HepG2 (cell line): Measurements from ENCODE around the gene HDLBP. TPM values are rescaled to one million over a fixed set of nuclear protein-coding genes. Genes with fewer than 3 reads are reported as not detected.

ENCODE experiments used
- ATAC-seq: fragments of 200-7000 bp; cut with Tn5 transposase; 3 replicates; pipeline ENCODE4 v1.9.1; 2020; ENCODE audit warnings: mild to moderate bottlenecking, moderate library complexity
- BruUV-seq: library from RNA; stranded (reverse); fragments of 400-500 nt; replicated peaks from 2 replicates; lab custom pipeline; 2021; lab: Mats Ljungman, UMichigan
- CTCF ChIA-PET: fragments of 300-600 bp; formaldehyde crosslinking; extraction: SDS; loops from one replicate; lab custom pipeline; 2021; ENCODE audit warnings: low total read pairs, inconsistent platforms, low intra/inter-chr PET ratio; lab: Yijun Ruan, JAX
- POLR2A ChIA-PET: fragments of 350-600 bp; sonication (Branson Sonifier 250); formaldehyde crosslinking; loops from one replicate; lab custom pipeline; 2020; ENCODE audit warnings: antibody characterized with exemption, inconsistent platforms; lab: Yijun Ruan, JAX
- DNase-seq: peaks from one replicate; pipeline ENCODE4 v3.0.0-alpha.2; 2015; ENCODE audit warnings: low spot score
- FAIRE-seq: peaks from 3 replicates; lab custom pipeline; 2011; peaks lifted over from hg19 to GRCh38; lab: Jason Lieb, UNC
- H2AFZ ChIP-seq: one replicate; pipeline ENCODE4 v1.6.1; 2011; ENCODE audit warnings: low read length, inconsistent platforms
- H3K27ac ChIP-seq: fragments of 300-600 bp; 3 replicates; pipeline ENCODE4 v1.8.0; 2011; ENCODE audit warnings: mixed run types, mild to moderate bottlenecking, mixed read lengths, low read length, inconsistent platforms; ENCODE audit not compliant: insufficient read depth; ENCODE audit errors: extremely low read length
- H3K27me3 ChIP-seq, 2 experiments: fragments of 200-600 bp in 1 of 2; 2 replicates in 1 of 2; 3 replicates in 1 of 2; pipeline versions ENCODE4 v1.6.0 to v1.8.0; 2011; ENCODE audit warnings: low read length in 2 of 2, mild to moderate bottlenecking in 2 of 2, moderate library complexity in 2 of 2, inconsistent platforms in 1 of 2; ENCODE audit not compliant: insufficient read depth in 2 of 2, control insufficient read depth in 1 of 2
- H3K36me3 ChIP-seq, 2 experiments: fragments of 200-600 bp in 1 of 2; replicated peaks in 1 of 2; 2 replicates in 1 of 2; 3 replicates in 1 of 2; pipeline versions ENCODE4 v1.5.1 to v1.8.0; 2011; ENCODE audit warnings: low read length in 2 of 2, inconsistent platforms in 1 of 2; ENCODE audit not compliant: insufficient read depth in 2 of 2, control insufficient read depth in 1 of 2
- H3K4me1 ChIP-seq: 2 replicates; pipeline ENCODE4 v1.5.1; 2012; ENCODE audit warnings: low read length, inconsistent platforms; ENCODE audit not compliant: insufficient read depth
- H3K4me2 ChIP-seq: 2 replicates; pipeline ENCODE4 v1.6.0; 2011; ENCODE audit warnings: low read depth, low read length, inconsistent platforms
- H3K4me3 ChIP-seq, 3 experiments: fragments of 200-600 bp in 1 of 3; sonication (generic), shearing (Covaris generic) in 1 of 3; replicated peaks in 1 of 3; 2 replicates each; pipeline ENCODE4 v1.5.1; 2011 to 2016; ENCODE audit warnings: low read length in 3 of 3, inconsistent platforms in 2 of 3, low read depth in 2 of 3, mild to moderate bottlenecking in 2 of 3, control low read depth in 1 of 3, mixed read lengths in 1 of 3; ENCODE audit not compliant: insufficient read depth in 1 of 3
- H3K79me2 ChIP-seq: one replicate; pipeline ENCODE4 v1.6.1; 2011; ENCODE audit warnings: low read length, inconsistent platforms; ENCODE audit not compliant: insufficient read depth
- H3K9ac ChIP-seq: 2 replicates; pipeline ENCODE4 v1.6.0; 2011; ENCODE audit warnings: mild to moderate bottlenecking, low read depth, low read length, inconsistent platforms; ENCODE audit not compliant: insufficient read depth
- H3K9me3 ChIP-seq: 2 replicates; pipeline ENCODE4 v1.5.1; 2012; ENCODE audit warnings: mild to moderate bottlenecking, low read length
- H4K20me1 ChIP-seq: 2 replicates; pipeline ENCODE4 v1.6.0; 2011; ENCODE audit warnings: inconsistent platforms, mild to moderate bottlenecking, low read length, moderate library complexity; ENCODE audit not compliant: insufficient read depth
- ARID4A ChIP-seq: sonication (generic); formaldehyde crosslinking; IDR thresholded peaks from 2 replicates; pipeline ENCODE4 v1.5.0; 2020; ENCODE audit warnings: mild to moderate bottlenecking, missing genetic modification reagents, borderline replicate concordance
- CCDC6 ChIP-seq: sonication (generic); formaldehyde crosslinking; IDR thresholded peaks from 2 replicates; pipeline ENCODE4 v1.8.1; 2022; ENCODE audit warnings: mild to moderate bottlenecking, missing genetic modification reagents, moderate library complexity
- CHD2 ChIP-seq: IDR thresholded peaks from 2 replicates; pipeline ENCODE4 v1.6.1; 2011; ENCODE audit warnings: low read depth, low read length, improper control_type of control experiment
- FOSL1 ChIP-seq: sonication (generic); formaldehyde crosslinking; IDR thresholded peaks from 2 replicates; pipeline ENCODE4 v1.9.0; 2021; ENCODE audit warnings: missing genetic modification reagents, borderline replicate concordance
- GATAD2A ChIP-seq: IDR thresholded peaks from 2 replicates; pipeline ENCODE4 v1.6.1; 2016
- POGZ ChIP-seq: sonication (generic); formaldehyde crosslinking; IDR thresholded peaks from 2 replicates; pipeline ENCODE4 v1.4.0; 2020; ENCODE audit warnings: mild to moderate bottlenecking, missing genetic modification reagents
- SRSF4 ChIP-seq: fragments of 200-400 bp; formaldehyde crosslinking; IDR thresholded peaks from one replicate; pipeline ENCODE4 v1.6.1; 2018; ENCODE audit warnings: mild to moderate bottlenecking, low read depth, low read length, moderate library complexity; ENCODE audit not compliant: poor library complexity, severe bottlenecking
- XBP1 ChIP-seq: sonication (generic); formaldehyde crosslinking; IDR thresholded peaks from 2 replicates; pipeline ENCODE4 v1.5.0; 2020; ENCODE audit warnings: missing genetic modification reagents
- WGBS: methylation state at CpG from one replicate; pipeline ENCODE4 v1.1.6; 2017; ENCODE audit warnings: low lambda C conversion rate; 5-methylcytosine and 5-hydroxymethylcytosine counted together
- in situ Hi-C: cut with HindIII; loops from 2 replicates; pipeline ENCODE4 v1.10.0; 2017; ENCODE audit warnings: low pct_unique_long_range_greater_than_20kb; ENCODE audit not compliant: extremely low pct_ligation_motif_present
- intact Hi-C: fragments of 100-400 bp; cut with micrococcal nuclease; formaldehyde crosslinking; loops from one replicate; pipeline ENCODE4 v1.10.0; 2022; ENCODE audit not compliant: unreplicated experiment
- polyA plus RNA-seq, 8 experiments: library from polyadenylated mRNA; depleted of rRNA in 3 of 8; stranded (reverse) in 7 of 8; unstranded in 1 of 8; fragments of >200 nt; fragmentation: Illumina TruSeq in 4 of 8; extraction: Trizol in 4 of 8; gene quantifications; 2 replicates each; pipeline versions ENCODE4 v1.2.1 to v1.2.3, GENCODE V29; 2011 to 2016; ENCODE audit warnings: low read depth in 4 of 8, missing spikeins in 1 of 8, mixed read lengths in 1 of 8; ENCODE audit not compliant: insufficient read depth in 1 of 8
- total RNA-seq, 5 experiments: library from RNA; depleted of rRNA; stranded (reverse); fragments of >200 nt; fragmentation: Illumina TruSeq; extraction: Trizol; gene quantifications; 2 replicates each; pipeline ENCODE4 v1.2.3, GENCODE V29; 2016; ENCODE audit warnings: low read depth in 1 of 5
- TF ChIP-seq, protein P1 (sequence below): sonication (generic); formaldehyde crosslinking; IDR thresholded peaks from 2 replicates; pipeline ENCODE4 v1.4.0; 2020; ENCODE audit warnings: missing genetic modification reagents, mild to moderate bottlenecking, borderline replicate concordance
- TF ChIP-seq, protein P2 (sequence below): sonication (generic); formaldehyde crosslinking; IDR thresholded peaks from 2 replicates; pipeline ENCODE4 v1.4.0; 2020; ENCODE audit warnings: missing genetic modification reagents, borderline replicate concordance
- TF ChIP-seq, protein P3 (sequence below): sonication (generic); formaldehyde crosslinking; IDR thresholded peaks from 2 replicates; pipeline ENCODE4 v1.4.0; 2020; ENCODE audit warnings: missing genetic modification reagents, borderline replicate concordance

HDLBP gene
- total and polyA plus RNA-seq, 2 of the 13 experiments (the other 11 are each of a cell fraction or from before 2014, with no cell fraction given): 464 to 707 TPM

DNA sequence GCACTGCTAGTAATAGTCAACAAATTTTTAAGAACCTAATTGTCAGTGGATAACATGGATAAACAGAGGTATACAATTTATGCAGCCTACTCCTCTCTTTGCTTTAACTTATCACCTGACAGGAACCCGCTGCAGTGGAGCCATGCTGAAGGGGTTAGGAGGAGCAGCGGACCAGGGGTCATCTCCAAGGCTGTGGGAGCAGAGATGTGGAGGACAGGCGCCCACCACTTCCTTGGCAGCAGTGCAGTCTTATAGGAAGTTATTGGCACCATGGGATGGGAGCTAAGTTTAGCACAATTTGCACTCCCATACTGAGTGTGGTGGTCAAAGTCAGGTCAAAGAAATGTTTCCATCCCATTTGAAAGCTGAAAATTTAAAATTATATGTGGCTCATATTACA, 35.6 kb downstream of the HDLBP start (continued):
- TF ChIP-seq, protein P1, sequence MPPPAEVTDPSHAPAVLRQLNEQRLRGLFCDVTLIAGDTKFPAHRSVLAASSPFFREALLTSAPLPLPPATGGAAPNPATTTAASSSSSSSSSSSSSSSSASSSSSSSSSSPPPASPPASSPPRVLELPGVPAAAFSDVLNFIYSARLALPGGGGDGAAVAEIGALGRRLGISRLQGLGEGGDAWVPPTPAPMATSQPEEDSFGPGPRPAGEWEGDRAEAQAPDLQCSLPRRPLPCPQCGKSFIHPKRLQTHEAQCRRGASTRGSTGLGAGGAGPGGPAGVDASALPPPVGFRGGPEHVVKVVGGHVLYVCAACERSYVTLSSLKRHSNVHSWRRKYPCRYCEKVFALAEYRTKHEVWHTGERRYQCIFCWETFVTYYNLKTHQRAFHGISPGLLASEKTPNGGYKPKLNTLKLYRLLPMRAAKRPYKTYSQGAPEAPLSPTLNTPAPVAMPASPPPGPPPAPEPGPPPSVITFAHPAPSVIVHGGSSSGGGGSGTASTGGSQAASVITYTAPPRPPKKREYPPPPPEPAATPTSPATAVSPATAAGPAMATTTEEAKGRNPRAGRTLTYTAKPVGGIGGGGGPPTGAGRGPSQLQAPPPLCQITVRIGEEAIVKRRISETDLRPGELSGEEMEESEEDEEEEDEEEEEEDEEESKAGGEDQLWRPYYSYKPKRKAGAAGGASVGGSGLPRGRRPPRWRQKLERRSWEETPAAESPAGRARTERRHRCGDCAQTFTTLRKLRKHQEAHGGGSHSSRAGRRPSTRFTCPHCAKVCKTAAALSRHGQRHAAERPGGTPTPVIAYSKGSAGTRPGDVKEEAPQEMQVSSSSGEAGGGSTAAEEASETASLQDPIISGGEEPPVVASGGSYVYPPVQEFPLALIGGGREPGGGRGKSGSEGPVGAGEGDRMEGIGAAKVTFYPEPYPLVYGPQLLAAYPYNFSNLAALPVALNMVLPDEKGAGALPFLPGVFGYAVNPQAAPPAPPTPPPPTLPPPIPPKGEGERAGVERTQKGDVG: 0 out of 2 replicates have a peak, but pooled peaks have one; percentile 60
- TF ChIP-seq CHD2: no peak
- no peak for TF ChIP-seq CCDC6
- 0 out of 2 replicates have a peak, but pooled peaks have one; percentile 10 for TF ChIP-seq POGZ (CRISPR knock-in tag)
- TF ChIP-seq XBP1: no peak
- TF ChIP-seq FOSL1 (CRISPR knock-in tag): no peak

GRCh38 chr2:241279413-241279812, 36.1 kb downstream of the HDLBP start:
- POLR2A ChIA-PET: no interaction called here
- no TSS peak for BruUV-seq
- peak; percentile 75 for ATAC-seq
- WGBS: 61% methylated on average over 8 of the region's 8 CpGs
- no peaks in the 10 kb centered on the region for H3K27me3 ChIP-seq
- peaks cover 58% of the 10 kb centered on the region for H3K4me1 ChIP-seq
- peak overlapping the region; percentile 24 for H3K27ac ChIP-seq
- CTCF ChIA-PET: no interaction called here
- H3K36me3 ChIP-seq: no peaks in the 10 kb centered on the region; a peak in 2 of 5 replicates
- no peak for FAIRE-seq
- H4K20me1 ChIP-seq: peaks cover 3% of the 10 kb centered on the region
- H3K9me3 ChIP-seq: no peaks in the 10 kb centered on the region
- H3K4me3 ChIP-seq: no peak overlapping the region
- in situ Hi-C loops: no loop called here
- H3K4me2 ChIP-seq: peak overlapping the region; percentile 46
- H2AFZ ChIP-seq: no peak overlapping the region
- intact Hi-C loops: loop anchor here (10.0 kb wide), 1 partner anchor 75 kb away; the partner anchor contains the start of gene FARP2
- H3K9ac ChIP-seq: peak overlapping the region; percentile 34; the same call in 1 of the 2 replicates
- peak; percentile 46 for DNase-seq
- H3K79me2 ChIP-seq: peaks cover 95% of the 10 kb centered on the region
- peak; percentile 71 for TF ChIP-seq GATAD2A (CRISPR knock-in tag)
- peak; percentile 34; the same call in 1 of the 2 replicates for TF ChIP-seq ARID4A (CRISPR knock-in tag)
- TF ChIP-seq, protein P2, sequence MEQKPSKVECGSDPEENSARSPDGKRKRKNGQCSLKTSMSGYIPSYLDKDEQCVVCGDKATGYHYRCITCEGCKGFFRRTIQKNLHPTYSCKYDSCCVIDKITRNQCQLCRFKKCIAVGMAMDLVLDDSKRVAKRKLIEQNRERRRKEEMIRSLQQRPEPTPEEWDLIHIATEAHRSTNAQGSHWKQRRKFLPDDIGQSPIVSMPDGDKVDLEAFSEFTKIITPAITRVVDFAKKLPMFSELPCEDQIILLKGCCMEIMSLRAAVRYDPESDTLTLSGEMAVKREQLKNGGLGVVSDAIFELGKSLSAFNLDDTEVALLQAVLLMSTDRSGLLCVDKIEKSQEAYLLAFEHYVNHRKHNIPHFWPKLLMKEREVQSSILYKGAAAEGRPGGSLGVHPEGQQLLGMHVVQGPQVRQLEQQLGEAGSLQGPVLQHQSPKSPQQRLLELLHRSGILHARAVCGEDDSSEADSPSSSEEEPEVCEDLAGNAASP (CRISPR knock-in tag): peak; percentile 52; the same call in 1 of the 2 replicates
- TF ChIP-seq, protein P3, sequence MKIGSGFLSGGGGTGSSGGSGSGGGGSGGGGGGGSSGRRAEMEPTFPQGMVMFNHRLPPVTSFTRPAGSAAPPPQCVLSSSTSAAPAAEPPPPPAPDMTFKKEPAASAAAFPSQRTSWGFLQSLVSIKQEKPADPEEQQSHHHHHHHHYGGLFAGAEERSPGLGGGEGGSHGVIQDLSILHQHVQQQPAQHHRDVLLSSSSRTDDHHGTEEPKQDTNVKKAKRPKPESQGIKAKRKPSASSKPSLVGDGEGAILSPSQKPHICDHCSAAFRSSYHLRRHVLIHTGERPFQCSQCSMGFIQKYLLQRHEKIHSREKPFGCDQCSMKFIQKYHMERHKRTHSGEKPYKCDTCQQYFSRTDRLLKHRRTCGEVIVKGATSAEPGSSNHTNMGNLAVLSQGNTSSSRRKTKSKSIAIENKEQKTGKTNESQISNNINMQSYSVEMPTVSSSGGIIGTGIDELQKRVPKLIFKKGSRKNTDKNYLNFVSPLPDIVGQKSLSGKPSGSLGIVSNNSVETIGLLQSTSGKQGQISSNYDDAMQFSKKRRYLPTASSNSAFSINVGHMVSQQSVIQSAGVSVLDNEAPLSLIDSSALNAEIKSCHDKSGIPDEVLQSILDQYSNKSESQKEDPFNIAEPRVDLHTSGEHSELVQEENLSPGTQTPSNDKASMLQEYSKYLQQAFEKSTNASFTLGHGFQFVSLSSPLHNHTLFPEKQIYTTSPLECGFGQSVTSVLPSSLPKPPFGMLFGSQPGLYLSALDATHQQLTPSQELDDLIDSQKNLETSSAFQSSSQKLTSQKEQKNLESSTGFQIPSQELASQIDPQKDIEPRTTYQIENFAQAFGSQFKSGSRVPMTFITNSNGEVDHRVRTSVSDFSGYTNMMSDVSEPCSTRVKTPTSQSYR (CRISPR knock-in tag): 0 out of 2 replicates have a peak, but pooled peaks have one; percentile 10
- no peak for TF ChIP-seq SRSF4
